Left cardiac atrium (tissue), 4 donors: ENCODE data around the gene C20orf144. TPM values are rescaled to one million over a fixed set of nuclear protein-coding genes. Genes with fewer than 3 reads are reported as not detected.

Source experiments
- ATAC-seq, 2 donors: fragments of 200-7000 bp; cut with Tn5 transposase; one replicate each; pipeline ENCODE4 v1.9.1; 2020; ENCODE audit warnings: mild to moderate bottlenecking in 2 of 2, moderate library complexity in 2 of 2
- DNase-seq: peaks from one replicate; pipeline ENCODE4 v3.0.0-alpha.2; 2020
- intact Hi-C, 2 donors: fragments of 100-400 bp; cut with DNase I; formaldehyde crosslinking; loops; one replicate each; pipeline versions ENCODE4 v1.14.1 to v1.15.1; 2022 to 2023
- total RNA-seq, 2 donors: library from RNA; stranded (reverse); fragmentation: NEBNext Ultra II Directional; extraction: Animal tissue kit (Norgen Biotek cat#: 25700); gene quantifications; one replicate each; pipeline ENCODE4 v1.2.1, GENCODE V29; 2021
- donor health status: DM: no; HTN: yes; CAD: no.
- donor health status: DM: no; HTN: yes; CAD: no; lungs with severe emphysema.
- donor health status: DM: yes; HTN: yes; CAD: no.
- donor health status: Dilated cardiomyopathy.

C20orf144 gene
- total RNA-seq, 2 donors from 2014 or later = 0.29 TPM; not detected in 1

DNA sequence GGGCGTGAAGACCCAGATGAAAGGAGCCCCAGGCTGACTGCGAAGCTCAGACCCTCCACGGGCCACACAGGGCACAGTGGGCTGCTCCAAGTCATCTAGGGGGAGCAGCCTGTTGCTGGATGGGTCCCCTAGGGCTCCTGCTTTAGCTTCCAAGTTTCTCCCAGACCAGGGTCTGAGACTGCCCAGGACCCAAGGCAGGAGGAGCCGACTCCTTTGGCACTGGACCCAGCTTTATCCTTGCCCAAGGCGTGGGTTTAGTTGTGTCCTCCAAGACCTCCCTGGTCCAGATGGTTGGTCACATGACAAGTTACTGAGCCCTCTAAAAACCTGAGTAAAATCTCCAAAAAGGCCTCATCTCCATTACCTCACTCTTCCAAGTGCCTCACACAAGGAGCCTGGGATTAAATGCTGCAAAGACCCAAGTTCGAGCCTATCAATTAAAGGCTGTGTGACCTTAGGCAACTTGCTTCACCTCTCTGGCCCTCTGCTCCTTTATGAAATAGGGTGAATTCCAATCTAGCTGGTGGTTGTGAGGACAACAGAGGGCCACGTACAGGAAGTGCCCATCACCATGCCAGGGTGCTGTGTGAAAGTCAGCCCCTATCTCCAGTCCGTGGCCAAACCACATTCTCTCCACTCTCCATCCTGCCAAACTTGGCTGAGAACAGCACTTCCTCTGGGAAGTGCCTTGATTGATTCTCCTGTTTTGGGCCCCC is 9.6 kb downstream of the C20orf144 start:
- ATAC-seq = no peak
- no peak for DNase-seq
- intact Hi-C loops = no loop called here

DNA sequence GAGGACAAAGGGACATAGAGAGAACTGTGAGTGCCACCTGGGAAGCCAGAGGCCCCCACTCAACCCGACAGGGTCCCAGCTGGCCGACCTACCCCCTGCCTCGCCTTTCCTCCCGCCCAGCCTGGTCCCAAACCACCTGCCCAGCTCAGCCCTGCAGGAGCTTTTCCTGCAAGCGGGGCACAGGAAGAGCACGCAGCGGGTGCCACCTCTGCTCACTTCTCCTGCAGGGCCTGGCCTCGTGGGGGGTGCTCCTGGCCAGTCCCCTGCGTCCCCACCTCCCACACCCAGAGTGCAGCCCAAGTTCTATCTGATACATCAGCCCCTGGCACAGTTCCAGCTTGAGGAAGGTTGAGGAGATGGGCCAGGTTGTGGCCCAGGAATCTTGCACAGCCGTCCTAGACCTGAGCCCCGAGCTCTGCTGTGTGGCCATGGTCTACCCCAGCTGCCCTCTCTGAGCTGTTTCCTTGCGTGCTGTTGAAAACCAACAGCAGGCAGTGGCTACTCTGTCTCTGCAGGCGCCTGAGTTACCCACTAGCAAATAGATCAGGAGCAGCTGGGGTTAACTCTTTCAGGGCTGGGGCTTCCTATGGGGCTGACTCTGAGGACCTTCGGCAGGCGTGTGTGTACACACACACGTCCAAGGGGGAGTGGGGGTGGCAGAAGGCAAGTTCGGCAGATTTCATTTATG is 10.4 kb downstream of the C20orf144 start:
- intact Hi-C loops = no loop called here
- ATAC-seq = no peak
- no peak for DNase-seq

DNA sequence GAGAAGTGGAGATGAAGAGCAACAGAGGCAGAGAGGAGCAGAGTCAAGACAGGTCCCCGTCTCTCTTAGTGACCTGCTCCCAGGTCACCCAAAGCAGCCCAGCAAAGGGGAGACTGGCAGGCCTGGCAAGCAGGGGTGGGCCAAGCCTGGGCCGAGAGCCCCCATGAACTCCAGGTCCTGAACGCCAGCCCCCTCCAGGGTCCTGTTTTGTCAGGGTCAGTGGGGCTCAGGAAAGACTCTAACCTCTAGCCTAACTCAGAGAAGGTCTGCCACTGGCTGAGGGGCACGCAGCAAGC is 10.9 kb downstream of the C20orf144 start:
- ATAC-seq (no peak), DNase-seq (no peak)
- intact Hi-C loops = no loop called here

DNA sequence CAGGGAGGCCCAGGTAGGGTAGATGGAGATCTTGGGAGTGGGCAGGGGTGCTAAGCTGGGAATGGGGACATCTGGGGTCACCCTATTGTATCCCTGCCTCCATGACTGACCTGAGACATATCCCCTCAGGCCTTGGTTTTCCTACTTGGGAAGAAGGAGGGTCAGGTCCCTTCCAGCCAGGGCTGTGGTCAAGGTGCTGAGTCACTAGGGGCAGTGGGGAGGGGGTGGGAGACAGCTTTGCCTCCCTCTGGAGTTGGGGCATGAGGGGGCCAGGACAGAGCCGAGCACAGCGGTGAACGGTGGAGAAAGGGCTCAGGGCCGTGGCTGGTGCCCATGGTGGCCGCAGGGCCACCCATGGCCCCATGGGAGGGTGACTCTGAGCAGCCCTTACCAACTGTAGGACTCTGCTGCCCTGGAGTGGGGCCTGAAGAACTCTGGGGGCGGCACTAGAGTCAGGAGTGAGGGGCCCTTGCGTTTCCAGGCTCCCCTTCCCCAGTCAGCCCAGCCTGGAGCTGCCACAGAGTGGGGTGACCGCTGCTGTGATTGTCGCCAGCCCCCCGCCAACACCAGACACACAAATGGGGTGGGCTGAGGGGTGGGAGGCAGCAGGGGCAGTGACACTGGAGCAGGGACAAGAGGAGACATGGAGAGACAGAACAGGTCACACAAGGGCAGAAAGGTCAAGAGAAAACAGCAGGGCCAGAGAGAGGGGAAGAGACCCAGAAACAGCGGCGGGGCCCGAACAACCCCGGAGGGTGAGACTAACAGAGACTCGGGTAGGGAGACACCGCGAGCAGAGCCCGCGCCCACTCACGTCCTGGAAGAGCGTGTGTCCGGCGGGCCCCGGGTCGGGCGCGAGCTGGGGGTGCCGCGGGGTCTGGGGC is 11.5 kb downstream of the C20orf144 start:
- no peak for DNase-seq
- intact Hi-C loops = no loop called here
- peak in 1 of 2 donors; percentile 1 for ATAC-seq

DNA sequence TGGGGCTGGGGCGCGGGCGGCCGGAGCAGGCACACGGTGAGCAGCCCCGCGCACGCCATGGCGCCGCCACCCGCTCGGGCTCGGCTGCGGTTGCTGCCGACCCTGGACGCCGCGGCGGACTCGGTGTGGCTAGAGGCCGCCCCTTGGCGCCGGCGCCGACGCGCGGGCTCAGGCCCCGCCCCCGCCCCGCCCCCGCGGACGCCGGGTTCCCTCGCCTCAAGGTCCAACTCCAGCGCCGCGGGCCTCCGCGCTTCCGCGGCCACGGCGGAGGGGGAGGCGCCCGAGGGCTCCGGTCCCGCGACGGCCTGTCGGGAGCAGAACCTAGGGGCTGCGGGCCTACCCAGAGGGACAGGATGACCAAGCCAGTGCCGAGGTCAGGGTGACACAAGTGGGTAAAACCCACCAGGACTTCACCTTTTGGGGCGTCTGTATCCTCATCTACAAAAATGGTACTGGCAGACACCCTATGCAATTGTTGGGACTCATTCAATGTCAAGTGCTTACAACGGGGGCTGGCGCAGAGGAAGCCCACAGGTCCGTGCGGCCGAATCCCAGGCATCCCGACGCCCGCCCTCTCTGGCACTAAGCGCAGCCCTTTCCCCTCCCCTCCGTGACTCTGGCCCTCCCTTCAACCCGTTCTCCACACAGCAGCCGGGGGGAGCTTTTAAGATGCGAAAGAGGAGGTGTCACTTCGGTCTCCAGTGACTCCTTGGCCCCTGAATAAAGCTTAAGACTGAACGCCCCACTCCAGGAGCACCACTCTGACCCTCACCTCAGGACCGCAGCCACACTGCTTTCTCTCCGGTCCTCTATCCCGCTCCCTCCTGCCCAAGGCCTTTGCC is 12.4 kb downstream of the C20orf144 start, which contains the start of gene NECAB3:
TSS of gene NECAB3 (minus strand) at position 135 of the 842 bp plus-strand sequence. CDS start at position 59, 76 bp downstream.
- intact Hi-C loops = no loop called here
- DNase-seq (peak; percentile 85), ATAC-seq (peak; percentile 89 to 91)

DNA sequence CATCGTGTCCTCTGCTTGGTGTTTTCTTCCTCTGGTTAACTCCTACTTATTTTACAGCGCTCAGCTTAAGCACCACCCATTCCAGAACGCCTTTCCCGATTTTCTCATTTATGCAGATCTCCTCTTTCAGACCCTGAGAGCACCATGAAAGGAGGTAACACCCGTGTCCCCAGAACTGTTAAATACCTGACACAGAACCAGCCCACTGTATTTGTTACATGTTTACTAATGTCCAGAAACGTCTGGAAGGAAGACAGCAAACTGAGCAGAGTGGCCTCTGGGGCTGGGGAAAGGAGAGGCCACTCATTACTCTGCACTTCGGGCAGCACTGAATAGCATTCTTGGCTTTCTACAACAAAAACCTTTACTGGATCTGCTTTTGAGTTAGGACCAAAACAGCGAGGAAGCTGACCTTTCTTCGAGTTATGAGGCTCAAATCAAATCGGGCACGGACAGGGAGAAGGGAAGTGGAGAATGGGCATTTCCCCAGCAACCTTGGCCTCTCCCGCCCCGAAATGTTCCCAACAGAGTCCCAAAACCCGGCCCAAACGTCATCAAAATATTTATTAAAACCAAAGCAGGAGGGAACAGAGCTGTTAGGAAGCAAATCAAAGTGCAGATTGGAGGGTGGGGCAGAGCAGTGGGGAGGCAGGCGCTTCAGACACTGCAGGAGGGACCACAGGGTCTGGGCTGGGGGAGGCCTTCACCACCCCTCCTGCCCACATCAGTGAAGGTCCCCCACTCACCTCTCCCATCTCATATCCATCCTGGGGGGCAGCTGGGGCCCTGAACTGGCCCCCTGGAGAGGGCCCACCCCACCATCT is 13.2 kb downstream of the C20orf144 start:
- ATAC-seq = peak in 1 of 2 donors; percentile 10
- DNase-seq = no peak
- intact Hi-C loops = no loop called here

DNA sequence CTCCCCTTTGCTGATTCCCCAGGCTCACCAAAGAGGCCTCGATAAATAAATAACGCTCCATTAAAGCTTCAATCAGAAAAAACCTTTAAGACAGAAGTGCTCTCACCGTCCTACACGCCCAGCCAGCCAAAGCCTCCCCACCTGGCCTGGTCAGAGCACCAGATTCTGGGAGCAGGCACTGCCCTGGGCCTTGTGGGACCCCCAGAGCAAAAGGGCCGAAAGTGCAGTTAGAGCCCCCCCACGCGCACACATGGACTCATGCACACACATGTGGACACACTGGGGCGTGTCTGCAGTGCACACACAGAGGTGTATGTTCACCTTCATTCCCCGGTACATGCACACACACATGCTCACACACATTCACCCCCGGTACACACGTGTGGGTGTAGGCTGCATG is 14.0 kb downstream of the C20orf144 start:
- intact Hi-C loops = no loop called here
- no peak for DNase-seq
- no peak for ATAC-seq

DNA sequence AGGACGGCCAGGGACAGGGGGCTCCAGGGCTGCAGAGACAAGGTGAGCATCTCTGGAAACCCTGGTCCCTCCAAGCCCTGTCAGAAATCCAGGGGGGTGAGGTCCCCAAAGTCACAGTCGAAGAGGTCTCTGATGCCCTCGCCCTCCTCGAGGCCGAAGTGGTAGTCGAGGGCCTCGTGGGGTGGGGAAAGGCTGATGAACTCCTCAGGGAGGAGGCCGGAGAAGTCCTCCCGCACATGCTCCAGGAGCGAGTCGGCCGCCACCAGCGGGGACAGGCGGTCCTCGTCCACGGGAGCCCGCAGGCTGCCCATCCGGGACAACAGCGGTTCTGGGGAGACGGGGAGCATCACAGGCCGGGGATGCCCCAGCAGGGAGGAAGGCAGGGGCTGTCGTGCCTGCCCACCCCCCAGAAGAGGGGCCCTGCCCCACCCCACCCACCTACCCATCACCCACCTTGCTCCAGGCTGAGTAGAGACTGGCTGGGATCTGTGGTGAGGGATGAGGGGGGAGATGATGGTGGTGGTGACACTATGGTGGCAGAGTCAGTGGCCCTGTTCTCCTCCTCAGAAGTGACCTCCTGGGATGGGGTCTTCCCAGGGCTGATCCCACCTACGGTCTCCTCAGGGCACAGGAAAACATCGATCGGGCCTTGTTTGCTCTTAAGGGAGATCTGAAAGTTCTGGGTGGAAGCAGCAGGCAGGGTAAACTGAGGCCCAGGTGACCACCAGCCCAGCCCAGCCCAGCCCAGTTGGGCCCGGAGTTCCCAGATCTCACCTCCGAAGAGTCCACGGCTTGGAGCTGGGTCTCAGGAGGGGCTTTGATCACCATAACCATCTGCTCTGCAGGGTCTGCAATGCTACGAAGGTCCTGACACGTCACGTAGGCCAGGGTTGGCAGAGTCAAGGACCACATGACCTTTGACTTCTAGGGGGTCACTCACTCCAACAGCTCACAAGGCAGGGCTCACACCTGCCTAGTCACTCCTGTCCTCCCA is 14.8 kb downstream of the C20orf144 start:
- no peak for ATAC-seq
- intact Hi-C loops = no loop called here

DNA sequence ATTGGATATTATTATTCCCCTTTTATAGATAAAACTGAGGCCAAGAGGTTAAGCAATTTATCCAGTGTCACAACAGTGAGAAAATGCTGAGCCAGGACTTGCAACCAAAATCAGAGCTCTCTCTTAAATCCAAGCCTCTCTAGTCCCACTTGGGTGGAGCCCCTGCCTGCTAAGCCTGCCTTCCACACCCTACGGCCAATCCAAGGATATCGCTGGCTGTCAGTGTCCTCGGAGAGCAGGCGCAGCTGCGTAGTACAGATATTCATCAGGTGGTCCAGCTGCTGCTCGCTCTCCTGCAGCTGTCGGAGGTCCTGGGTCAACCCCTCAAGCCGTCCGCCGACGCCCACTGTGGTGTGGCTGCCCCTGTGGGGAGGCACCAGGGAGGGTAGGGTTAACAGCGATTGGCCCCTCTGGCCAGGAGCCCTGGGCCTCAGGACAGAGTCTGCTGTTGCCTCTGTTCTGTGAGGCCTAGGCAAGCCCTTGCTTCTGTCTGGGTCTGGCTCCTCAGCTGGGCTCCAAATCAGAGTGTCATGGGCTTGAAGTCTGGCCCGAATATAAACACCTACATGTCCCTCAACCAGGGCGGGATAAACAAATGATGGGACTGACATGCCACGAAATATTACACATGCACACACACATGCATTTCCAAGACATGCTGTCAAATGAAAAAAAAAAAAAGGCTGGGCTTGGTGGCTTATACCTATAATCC is 16.0 kb downstream of the C20orf144 start:
- intact Hi-C loops = no loop called here
- ATAC-seq = peak; percentile 21 to 40
- DNase-seq = peak; percentile 56

More for the DNA sequence above, 14.8 kb downstream of the C20orf144 start:
- no peak for DNase-seq

DNA sequence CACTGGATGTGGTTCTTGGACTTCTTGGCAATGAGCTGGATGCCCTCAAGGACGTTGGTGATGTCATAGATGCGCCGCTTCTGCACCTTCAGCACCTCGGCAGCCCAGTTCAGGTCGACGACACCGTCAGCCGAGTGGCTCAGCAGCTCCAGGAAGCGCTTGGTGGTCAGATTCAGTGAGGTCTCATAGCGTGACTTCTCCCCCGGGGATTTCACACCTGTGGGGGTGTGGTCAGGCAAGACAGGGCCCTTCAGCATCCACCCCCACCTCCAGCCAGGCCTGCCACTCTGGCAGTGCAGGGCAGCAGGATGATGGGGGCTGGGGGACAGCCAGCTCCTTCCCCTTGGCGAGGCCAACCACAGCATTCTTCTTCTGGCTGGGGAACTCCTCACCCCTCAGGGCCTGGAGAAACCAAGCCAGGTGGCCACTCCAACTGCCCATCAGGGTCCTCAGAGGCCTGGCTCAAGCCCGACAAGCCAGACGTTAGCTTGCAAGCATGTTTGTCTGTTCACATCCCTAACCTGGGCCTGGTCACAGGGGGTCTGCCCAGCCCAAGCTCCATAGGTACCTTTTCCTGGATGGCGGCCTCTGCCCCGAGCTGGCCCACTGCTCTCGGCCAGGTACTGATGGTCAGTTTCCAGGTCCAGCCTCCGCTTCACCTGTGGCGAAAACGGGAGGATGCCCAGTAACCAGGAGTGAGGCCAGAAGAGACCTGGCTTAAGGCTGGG is 17.8 kb downstream of the C20orf144 start:
- ATAC-seq = no peak
- no peak for DNase-seq
- intact Hi-C loops = no loop called here

DNA sequence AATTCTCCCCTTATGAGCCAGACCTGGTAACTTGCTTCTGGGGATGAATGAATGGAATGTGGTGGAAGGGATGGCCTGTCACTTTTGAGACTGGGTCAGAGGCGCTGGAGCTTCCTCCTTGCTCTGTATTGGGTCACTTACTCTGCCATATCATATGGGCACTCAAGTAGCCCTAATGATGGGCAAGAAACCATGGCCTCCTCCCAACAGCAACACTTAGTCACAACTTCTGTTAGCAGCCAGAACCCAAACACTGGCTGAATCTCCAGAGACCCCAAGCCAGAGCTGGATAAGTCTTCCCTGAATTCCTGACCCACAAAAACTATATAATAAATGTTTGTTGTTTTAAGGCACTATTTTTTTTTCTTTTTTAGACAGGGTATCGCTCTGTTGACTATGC is 18.6 kb downstream of the C20orf144 start:
- no peak for DNase-seq
- ATAC-seq = no peak
- intact Hi-C loops = no loop called here

DNA sequence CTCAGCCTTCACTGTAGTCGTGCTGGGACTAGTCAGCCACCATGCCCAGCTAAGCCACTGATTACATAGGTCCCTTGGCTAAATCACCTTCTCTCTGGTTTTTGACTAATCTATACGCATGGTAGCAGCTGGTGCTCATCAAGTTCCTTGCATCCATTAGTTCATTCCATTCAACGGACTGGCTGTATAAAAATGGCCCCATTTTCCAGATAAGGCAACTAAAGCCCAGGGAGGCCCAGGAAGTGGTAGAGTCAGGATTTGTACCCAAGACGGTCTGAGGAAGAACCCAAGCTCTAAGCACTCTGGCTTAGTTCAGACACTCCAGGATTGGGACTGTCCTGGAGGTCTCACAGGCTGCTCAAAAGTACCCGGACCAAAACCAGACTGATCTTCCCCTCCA is 19.2 kb downstream of the C20orf144 start:
- intact Hi-C loops = no loop called here
- DNase-seq = no peak
- no peak for ATAC-seq

DNA sequence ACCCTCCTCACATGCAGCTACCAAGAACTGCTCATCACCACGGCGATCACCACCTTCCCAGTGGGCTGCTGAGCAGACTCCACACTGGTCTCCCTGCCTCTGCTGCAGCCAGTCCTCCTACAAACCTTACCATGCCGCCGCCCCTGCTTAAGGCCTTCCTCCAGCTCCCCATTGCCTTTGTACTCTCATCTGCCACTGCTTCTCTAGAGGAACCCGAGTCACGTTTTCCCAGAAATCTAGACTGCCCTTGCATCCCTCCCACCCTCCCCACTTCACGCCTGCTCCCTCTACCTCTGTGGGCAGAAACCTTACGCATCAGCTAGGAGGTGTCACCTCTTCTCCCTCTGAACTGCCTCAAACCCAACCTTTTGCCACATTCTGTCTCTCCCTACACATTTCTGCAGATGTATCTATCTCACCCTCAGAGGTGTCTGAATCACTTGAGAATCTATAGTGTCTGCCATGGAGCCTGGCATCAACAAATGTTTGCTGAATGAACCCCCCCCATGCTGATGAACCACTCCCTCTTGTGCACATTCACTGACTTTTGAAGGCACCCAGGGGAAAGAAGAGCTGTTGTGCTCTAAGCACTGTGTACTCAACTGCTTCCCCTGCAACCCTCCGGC is 19.7 kb downstream of the C20orf144 start:
- intact Hi-C loops = no loop called here
- DNase-seq (no peak), ATAC-seq (no peak)

DNA sequence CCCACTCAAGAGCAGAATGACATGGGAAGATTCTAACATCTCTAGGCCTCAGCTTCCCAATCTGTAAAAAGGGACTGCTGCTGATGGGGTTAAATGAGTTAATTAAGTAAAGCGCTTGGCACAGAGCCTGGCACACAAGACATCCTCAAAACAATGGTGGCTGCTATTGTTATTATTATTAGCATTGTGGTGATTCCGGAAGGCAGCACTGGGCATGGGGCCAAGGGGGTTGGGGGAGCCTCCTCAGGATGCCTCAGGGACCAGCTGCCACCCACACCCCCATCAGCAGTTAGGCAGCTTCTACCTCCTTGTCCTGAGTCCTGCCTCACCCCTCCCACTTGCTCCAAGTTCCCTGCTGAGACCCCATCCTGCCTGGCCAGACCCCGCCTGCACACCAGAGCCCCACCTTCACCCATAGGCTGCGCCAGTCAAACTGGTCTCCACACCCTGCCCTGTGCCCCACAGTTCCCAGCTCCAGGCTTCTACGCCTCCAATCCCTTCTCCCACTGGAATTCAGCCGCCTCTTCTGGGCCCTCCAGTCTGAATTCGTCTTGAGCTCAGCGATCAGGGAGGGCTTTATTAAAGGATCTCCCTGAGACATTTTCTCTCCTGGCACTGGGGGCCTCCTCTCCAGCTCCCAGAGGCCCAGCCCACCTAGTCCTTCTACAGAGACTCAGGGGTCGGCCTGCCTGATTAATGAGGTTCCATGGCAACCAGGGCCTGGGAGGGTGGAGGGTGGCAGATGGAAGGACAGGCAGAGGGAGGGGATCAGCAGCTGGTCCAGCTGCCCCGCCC is 22.6 kb downstream of the C20orf144 start:
- DNase-seq (no peak), ATAC-seq (no peak)
- intact Hi-C loops = loop anchor here in 1 of 2 donors (5.0 kb wide), 1 partner anchor 48 kb away; the partner anchor contains the start of gene ZNF341
